K562 (cell line): Measurements from ENCODE around the gene LHX3. TPM values are rescaled to one million over a fixed set of nuclear protein-coding genes. Genes with fewer than 3 reads are reported as not detected.

Experiments used
- ATAC-seq: fragments of 200-7000 bp; cut with Tn5 transposase; 3 replicates; pipeline ENCODE4 v1.9.1; 2020; ENCODE audit warnings: moderate library complexity
- BruUV-seq: library from RNA; stranded (reverse); fragments of 400-500 nt; replicated peaks from 2 replicates; lab custom pipeline; 2021; lab: Mats Ljungman, UMichigan
- CTCF ChIA-PET: fragments of 300-600 bp; formaldehyde crosslinking; extraction: SDS; loops from one replicate; lab custom pipeline; 2021; ENCODE audit warnings: low intra/inter-chr PET ratio; lab: Yijun Ruan, JAX
- POLR2A ChIA-PET: fragments of 300-600, 350-650 bp; sonication (Branson Sonifier 250); formaldehyde crosslinking; extraction: SDS; loops from one replicate; lab custom pipeline; 2021; ENCODE audit warnings: antibody characterized with exemption, inconsistent platforms; lab: Yijun Ruan, JAX
- DNase-seq, 4 experiments: peaks; one replicate each; pipeline versions ENCODE4 v3.0.0 to v3.0.0-alpha.2; 2011 to 2018; ENCODE audit warnings: low spot score in 3 of 4, mixed read lengths in 3 of 4; ENCODE audit errors: extremely low read depth in 1 of 4
- FAIRE-seq: peaks from 2 replicates; lab custom pipeline; 2011; peaks lifted over from hg19 to GRCh38; lab: Jason Lieb, UNC
- H2AFZ ChIP-seq: 2 replicates; pipeline ENCODE4 v1.6.0; 2011; ENCODE audit warnings: low read depth, low read length, control low read depth, inconsistent platforms
- H3K27ac ChIP-seq: fragments of 200-600 bp; 3 replicates; pipeline ENCODE4 v1.8.0; 2011; ENCODE audit warnings: low read depth, mild to moderate bottlenecking, control low read depth, inconsistent platforms, low read length, moderate library complexity, mixed read lengths; ENCODE audit errors: extremely low read depth
- H3K27me3 ChIP-seq, 2 experiments: fragments of 300-600 bp in 1 of 2; 2 replicates in 1 of 2; 3 replicates in 1 of 2; pipeline versions ENCODE4 v1.6.0 to v1.8.0; 2011; ENCODE audit warnings: inconsistent platforms in 2 of 2, low read length in 2 of 2, mild to moderate bottlenecking in 1 of 2, mixed read lengths in 1 of 2, moderate library complexity in 1 of 2; ENCODE audit not compliant: control insufficient read depth in 2 of 2, insufficient read depth in 2 of 2
- H3K36me3 ChIP-seq: fragments of 300-600 bp; 3 replicates; pipeline ENCODE4 v1.8.0; 2011; ENCODE audit warnings: mild to moderate bottlenecking, low read length, inconsistent platforms; ENCODE audit not compliant: control insufficient read depth, insufficient read depth
- H3K4me1 ChIP-seq, 2 experiments: fragments of 200-600 bp in 1 of 2; replicated peaks in 1 of 2; 2 replicates in 1 of 2; 3 replicates in 1 of 2; pipeline versions ENCODE4 v1.5.1 to v1.8.0; 2011; ENCODE audit warnings: inconsistent platforms in 2 of 2, low read length in 2 of 2, mild to moderate bottlenecking in 1 of 2, mixed read lengths in 1 of 2, moderate library complexity in 1 of 2; ENCODE audit not compliant: control insufficient read depth in 2 of 2, insufficient read depth in 2 of 2
- H3K4me2 ChIP-seq: 2 replicates; pipeline ENCODE4 v1.6.1; 2011; ENCODE audit warnings: low read length, control low read depth, inconsistent platforms, mixed read lengths; ENCODE audit not compliant: insufficient read depth
- H3K4me3 ChIP-seq: fragments of 200-600 bp; sonication (generic), shearing (Covaris generic); 2 replicates; pipeline ENCODE4 v1.5.1; 2016; ENCODE audit warnings: control low read depth, inconsistent platforms
- H3K79me2 ChIP-seq: fragments of 200-600 bp; 3 replicates; pipeline ENCODE4 v1.8.0; 2011; ENCODE audit warnings: low read length, inconsistent platforms; ENCODE audit not compliant: control insufficient read depth, insufficient read depth
- H3K9ac ChIP-seq, 2 experiments: 2 replicates each; pipeline versions ENCODE4 v1.6.0 to v1.6.1; 2011; ENCODE audit warnings: low read depth in 2 of 2, low read length in 2 of 2, control low read depth in 1 of 2, inconsistent platforms in 1 of 2, mild to moderate bottlenecking in 1 of 2, mixed read lengths in 1 of 2; ENCODE audit not compliant: insufficient read depth in 1 of 2
- H3K9me1 ChIP-seq: one replicate; pipeline ENCODE4 v1.6.0; 2011; ENCODE audit warnings: inconsistent platforms, mild to moderate bottlenecking, low read length, moderate library complexity; ENCODE audit not compliant: control insufficient read depth, insufficient read depth
- H3K9me3 ChIP-seq: replicated peaks from 2 replicates; pipeline ENCODE4 v1.5.1; 2011; ENCODE audit warnings: low read depth, low read length, inconsistent platforms; ENCODE audit not compliant: control insufficient read depth, insufficient read depth
- H4K20me1 ChIP-seq: replicated peaks from 2 replicates; pipeline ENCODE4 v1.6.1; 2011; ENCODE audit warnings: low read length, inconsistent platforms, mixed read lengths; ENCODE audit not compliant: control insufficient read depth, insufficient read depth
- ARID2 ChIP-seq: fragments of 450-650 bp; IDR thresholded peaks from 2 replicates; pipeline ENCODE4 v1.6.1; 2017; ENCODE audit warnings: antibody characterized with exemption, mild to moderate bottlenecking
- BRD4 ChIP-seq: fragments of 200-600 bp; sonication (generic); IDR thresholded peaks from 2 replicates; pipeline ENCODE4 v1.6.1; 2017; ENCODE audit warnings: inconsistent platforms
- CC2D1A ChIP-seq: fragments of 450-650 bp; IDR thresholded peaks from 2 replicates; pipeline ENCODE4 v1.6.1; 2017; ENCODE audit warnings: mild to moderate bottlenecking
- CXXC5 ChIP-seq: fragments of 250-450 bp; sonication (Bioruptor Pico); IDR thresholded peaks from 2 replicates; pipeline ENCODE4 v1.8.0; 2022; ENCODE audit warnings: inconsistent platforms, mild to moderate bottlenecking, moderate library complexity
- ETV5 ChIP-seq: sonication (generic); formaldehyde crosslinking; IDR thresholded peaks from 2 replicates; pipeline ENCODE4 v1.4.0; 2020; ENCODE audit warnings: low read depth, mild to moderate bottlenecking, missing genetic modification reagents
- HNRNPL ChIP-seq: fragments of 200-400 bp; formaldehyde crosslinking; IDR thresholded peaks from 2 replicates; pipeline ENCODE4 v1.6.1; 2017; ENCODE audit warnings: low read depth, mild to moderate bottlenecking, low read length
- KAT7 ChIP-seq: sonication (generic); formaldehyde crosslinking; IDR thresholded peaks from 2 replicates; pipeline ENCODE4 v1.8.0; 2022; ENCODE audit warnings: missing genetic modification reagents, mild to moderate bottlenecking, borderline replicate concordance
- MEF2D ChIP-seq: conservative IDR thresholded peaks from 2 replicates; pipeline ENCODE4 v1.6.1; 2016; ENCODE audit warnings: low read depth, missing genetic modification characterization, missing compliant biosample characterization
- RBFOX2 ChIP-seq: fragments of 200-400 bp; formaldehyde crosslinking; IDR thresholded peaks from 2 replicates; pipeline ENCODE4 v1.6.1; 2017; ENCODE audit warnings: low read depth, mild to moderate bottlenecking, low read length, moderate library complexity
- SMC3 ChIP-seq: conservative IDR thresholded peaks from 2 replicates; pipeline ENCODE4 v1.6.1; 2011; ENCODE audit warnings: low read depth, low read length, improper control_type of control experiment; ENCODE audit not compliant: insufficient read depth
- STAG1 ChIP-seq: sonication (generic); formaldehyde crosslinking; IDR thresholded peaks from 2 replicates; pipeline ENCODE4 v1.5.0; 2020; ENCODE audit warnings: missing genetic modification reagents, borderline replicate concordance
- TBP ChIP-seq: optimal IDR thresholded peaks from 2 replicates; pipeline ENCODE3; 2011; ENCODE audit warnings: low read depth, low read length, improper control_type of control experiment
- TEAD2 ChIP-seq: fragments of 450-650 bp; IDR thresholded peaks from 2 replicates; pipeline ENCODE4 v1.6.1; 2016; ENCODE audit warnings: missing genetic modification characterization, control low read depth, missing compliant biosample characterization
- ZC3H4 ChIP-seq: sonication (generic); formaldehyde crosslinking; IDR thresholded peaks from 2 replicates; pipeline ENCODE4 v1.9.0; 2021; ENCODE audit warnings: missing genetic modification reagents, borderline replicate concordance
- ZNF444 ChIP-seq: fragments of 250-450 bp; sonication (Bioruptor Pico); IDR thresholded peaks from 2 replicates; pipeline ENCODE4 v1.4.0; 2020; ENCODE audit warnings: mild to moderate bottlenecking, moderate library complexity
- WGBS: fragments of 100-300 bp; shearing (Covaris generic); methylation state at CpG from one replicate; pipeline ENCODE4 v1.1.6; 2016; ENCODE audit warnings: low coverage, mixed read lengths; ENCODE audit not compliant: insufficient coverage; ENCODE audit errors: missing lambda C conversion rate; 5-methylcytosine and 5-hydroxymethylcytosine counted together
- in situ Hi-C: fragments of 300-500 bp; cut with MboI; formaldehyde crosslinking; loops from 4 replicates; pipeline ENCODE4 v1.15.0; 2018; ENCODE audit warnings: inconsistent platforms, mixed read lengths
- intact Hi-C: fragments of 100-400 bp; cut with micrococcal nuclease; formaldehyde crosslinking; loops from 2 replicates; pipeline ENCODE4 v1.14.2; 2022
- polyA plus RNA-seq, 8 experiments: library from polyadenylated mRNA; depleted of rRNA in 4 of 8; stranded (reverse) in 5 of 8; unstranded in 3 of 8; fragments of >200 nt; fragmentation: Nextera tagmentation in 2 of 8; fragmentation: Illumina TruSeq in 1 of 8; extraction: Ambion mirVana in 2 of 8; extraction: Trizol in 1 of 8; gene quantifications; 2 replicates each; pipeline versions ENCODE4 v1.2.1 to v1.2.3, GENCODE V29; 2011 to 2014; ENCODE audit warnings: inconsistent platforms in 1 of 8, missing spikeins in 1 of 8
- total RNA-seq, 7 experiments: library from RNA; depleted of rRNA in 6 of 7; stranded (reverse); fragments of >200 nt in 6 of 7; fragmentation: Illumina TruSeq in 2 of 7; extraction: Trizol in 2 of 7; gene quantifications; 2 replicates each; pipeline versions ENCODE4 v1.2.1 to v1.2.3, GENCODE V29; 2011 to 2021; ENCODE audit warnings: low replicate concordance in 1 of 7
- TF ChIP-seq, protein P1 (sequence below): fragments of 450-650 bp; formaldehyde crosslinking; IDR thresholded peaks from 2 replicates; pipeline ENCODE4 v1.4.0; 2022; ENCODE audit warnings: missing genetic modification characterization
- TF ChIP-seq, protein P2 (sequence below): fragments of 450-650 bp; formaldehyde crosslinking; IDR thresholded peaks from 2 replicates; pipeline ENCODE4 v1.4.0; 2020; ENCODE audit warnings: mild to moderate bottlenecking, moderate library complexity

The LHX3 gene
- total and polyA plus RNA-seq, 9 of the 15 experiments (the other 6 are each of a cell fraction or from before 2014, with no cell fraction given): 0.09 TPM; not detected in 8

DNA sequence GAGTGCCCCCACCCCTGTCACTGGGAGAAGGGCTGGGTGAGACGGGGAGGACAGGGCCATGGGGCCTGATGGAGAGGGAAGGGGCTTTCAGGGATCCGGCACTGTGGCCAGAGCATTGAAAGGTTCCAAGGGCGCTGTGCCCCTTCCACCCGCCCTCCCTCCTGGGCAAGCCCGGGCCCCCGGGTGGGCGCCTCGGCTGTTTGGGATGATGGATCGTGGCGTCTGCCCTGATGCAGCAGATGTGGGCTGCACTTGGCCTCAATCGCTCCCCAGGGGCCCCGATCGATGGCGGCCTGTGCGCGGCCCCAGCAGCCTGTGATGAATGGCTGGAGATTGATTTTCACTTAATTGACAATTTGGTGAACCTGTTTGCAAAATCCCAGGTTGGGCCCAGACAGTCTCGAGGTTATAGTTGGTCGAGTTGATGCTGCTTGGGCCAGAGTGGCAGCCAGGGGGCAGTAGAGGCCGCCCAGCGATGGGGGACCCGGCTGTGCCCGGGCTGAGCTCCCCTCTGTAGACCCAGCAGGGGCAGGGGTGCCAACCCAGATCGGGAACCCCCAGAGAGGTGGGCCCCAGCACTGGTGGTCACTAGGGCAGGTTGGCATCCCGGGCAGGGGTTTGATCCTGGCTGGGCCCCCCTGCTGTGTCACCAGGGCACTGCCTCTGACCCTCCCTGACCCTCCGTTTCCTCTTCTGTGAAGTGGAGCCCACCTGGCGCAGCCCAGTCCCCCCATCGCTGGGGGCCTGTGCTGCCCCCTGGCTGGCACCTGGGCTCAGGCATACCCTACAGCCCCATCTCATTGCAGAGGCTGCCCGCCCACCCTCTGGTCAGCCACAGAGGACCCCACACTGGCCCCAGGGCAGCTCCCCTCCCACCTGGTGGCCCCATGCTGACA lies 34.7 kb downstream of the LHX3 start:
- no peak overlapping the region for H3K4me3 ChIP-seq
- H3K79me2 ChIP-seq: no peaks in the 10 kb centered on the region
- ATAC-seq: peak; percentile 97
- no peak overlapping the region for H3K4me2 ChIP-seq
- intact Hi-C loops: loop anchor here (1.0 to 2.0 kb wide), 3 partner anchors 57 to 113 kb away; no protein-coding TSS in a partner anchor
- peaks cover 4% of the 10 kb centered on the region; the same call in 1 of the 2 replicates for H3K9me3 ChIP-seq
- 0 out of 2 replicates have a peak, but pooled peaks cover 5% of the 10 kb centered on the region for H4K20me1 ChIP-seq
- peak; percentile 61 to 81 (median 80) for DNase-seq
- H2AFZ ChIP-seq: no peak overlapping the region
- H3K27ac ChIP-seq: no peak overlapping the region
- no TSS peak for BruUV-seq
- no peaks in the 10 kb centered on the region for H3K9me1 ChIP-seq
- H3K9ac ChIP-seq: peak overlapping the region in 1 of 2 experiments; percentile 16; a peak in 1 of 4 replicates
- in situ Hi-C loops: loop anchor here (5.0 kb wide), 1 partner anchor 97 kb away; no protein-coding TSS in a partner anchor
- H3K36me3 ChIP-seq: no peaks in the 10 kb centered on the region
- POLR2A ChIA-PET: interaction anchor here (0.5 to 1.0 kb wide), 3 partner anchors 8 to 193 kb away, joined by 3 read pairs; partner anchors contain the start of gene DNLZ
- CTCF ChIA-PET: interaction anchor here (0.6 to 3.1 kb wide), 4 partner anchors 56 to 114 kb away, joined by 3 to 25 read pairs (median 6); no protein-coding TSS in a partner anchor
- peaks cover 22 to 63% of the 10 kb centered on the region in 2 experiments; a peak in 4 of 5 replicates for H3K27me3 ChIP-seq
- peaks cover 0 to 22% of the 10 kb centered on the region in 2 experiments; a peak in 2 of 5 replicates for H3K4me1 ChIP-seq
- peak; percentile 78 for FAIRE-seq
- WGBS: 5% methylated on average over 22 of the region's 28 CpGs
- TF ChIP-seq TBP: no peak
- no peak for TF ChIP-seq MEF2D
- no peak for TF ChIP-seq KAT7 (CRISPR knock-in tag)
- TF ChIP-seq ARID2: peak; percentile 59; the same call in 1 of the 2 replicates
- no peak for TF ChIP-seq BRD4
- TF ChIP-seq CXXC5 (CRISPR knock-in tag): no peak
- TF ChIP-seq RBFOX2: no peak
- TF ChIP-seq ZC3H4 (CRISPR knock-in tag): no peak
- TF ChIP-seq STAG1 (CRISPR knock-in tag): peak; percentile 77; the same call in 1 of the 2 replicates
- TF ChIP-seq, protein P1, sequence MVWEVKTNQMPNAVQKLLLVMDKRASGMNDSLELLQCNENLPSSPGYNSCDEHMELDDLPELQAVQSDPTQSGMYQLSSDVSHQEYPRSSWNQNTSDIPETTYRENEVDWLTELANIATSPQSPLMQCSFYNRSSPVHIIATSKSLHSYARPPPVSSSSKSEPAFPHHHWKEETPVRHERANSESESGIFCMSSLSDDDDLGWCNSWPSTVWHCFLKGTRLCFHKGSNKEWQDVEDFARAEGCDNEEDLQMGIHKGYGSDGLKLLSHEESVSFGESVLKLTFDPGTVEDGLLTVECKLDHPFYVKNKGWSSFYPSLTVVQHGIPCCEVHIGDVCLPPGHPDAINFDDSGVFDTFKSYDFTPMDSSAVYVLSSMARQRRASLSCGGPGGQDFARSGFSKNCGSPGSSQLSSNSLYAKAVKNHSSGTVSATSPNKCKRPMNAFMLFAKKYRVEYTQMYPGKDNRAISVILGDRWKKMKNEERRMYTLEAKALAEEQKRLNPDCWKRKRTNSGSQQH: no peak
- peak; percentile 70; the same call in 1 of the 2 replicates for TF ChIP-seq HNRNPL
- TF ChIP-seq ETV5: no peak
- TF ChIP-seq, protein P2, sequence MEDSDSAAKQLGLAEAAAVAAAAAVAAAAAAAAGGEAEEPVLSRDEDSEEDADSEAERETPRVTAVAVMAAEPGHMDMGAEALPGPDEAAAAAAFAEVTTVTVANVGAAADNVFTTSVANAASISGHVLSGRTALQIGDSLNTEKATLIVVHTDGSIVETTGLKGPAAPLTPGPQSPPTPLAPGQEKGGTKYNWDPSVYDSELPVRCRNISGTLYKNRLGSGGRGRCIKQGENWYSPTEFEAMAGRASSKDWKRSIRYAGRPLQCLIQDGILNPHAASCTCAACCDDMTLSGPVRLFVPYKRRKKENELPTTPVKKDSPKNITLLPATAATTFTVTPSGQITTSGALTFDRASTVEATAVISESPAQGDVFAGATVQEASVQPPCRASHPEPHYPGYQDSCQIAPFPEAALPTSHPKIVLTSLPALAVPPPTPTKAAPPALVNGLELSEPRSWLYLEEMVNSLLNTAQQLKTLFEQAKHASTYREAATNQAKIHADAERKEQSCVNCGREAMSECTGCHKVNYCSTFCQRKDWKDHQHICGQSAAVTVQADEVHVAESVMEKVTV (CRISPR knock-in tag): peak; percentile 86
- TF ChIP-seq SMC3: peak; percentile 83
- no peak for TF ChIP-seq TEAD2 (tag)
- TF ChIP-seq ZNF444: no peak
- TF ChIP-seq CC2D1A: peak; percentile 80
